ENCODE measurements around the gene PDGFB.

DNA sequence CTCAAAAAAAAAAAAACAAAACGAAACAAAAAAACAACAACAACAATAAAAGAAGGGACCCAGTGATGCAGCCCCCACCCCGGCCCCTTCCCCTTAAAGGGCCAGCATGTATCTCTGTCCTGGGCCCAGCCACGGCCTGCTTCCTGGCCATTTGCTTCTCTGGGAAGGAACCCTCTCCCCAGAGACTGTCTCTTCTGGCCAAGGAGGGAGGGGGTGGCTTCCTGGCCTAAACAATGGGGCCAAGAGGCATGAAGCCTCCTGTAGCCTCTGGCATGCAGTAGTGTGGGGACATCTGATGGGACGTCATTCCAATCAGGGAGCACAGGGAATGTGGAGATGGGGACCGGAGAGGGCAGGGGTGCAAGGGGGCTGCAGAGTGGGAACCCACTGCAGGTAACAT lies 25.5 kb upstream of the PDGFB start:
- TF ChIP-seq, protein P1, sequence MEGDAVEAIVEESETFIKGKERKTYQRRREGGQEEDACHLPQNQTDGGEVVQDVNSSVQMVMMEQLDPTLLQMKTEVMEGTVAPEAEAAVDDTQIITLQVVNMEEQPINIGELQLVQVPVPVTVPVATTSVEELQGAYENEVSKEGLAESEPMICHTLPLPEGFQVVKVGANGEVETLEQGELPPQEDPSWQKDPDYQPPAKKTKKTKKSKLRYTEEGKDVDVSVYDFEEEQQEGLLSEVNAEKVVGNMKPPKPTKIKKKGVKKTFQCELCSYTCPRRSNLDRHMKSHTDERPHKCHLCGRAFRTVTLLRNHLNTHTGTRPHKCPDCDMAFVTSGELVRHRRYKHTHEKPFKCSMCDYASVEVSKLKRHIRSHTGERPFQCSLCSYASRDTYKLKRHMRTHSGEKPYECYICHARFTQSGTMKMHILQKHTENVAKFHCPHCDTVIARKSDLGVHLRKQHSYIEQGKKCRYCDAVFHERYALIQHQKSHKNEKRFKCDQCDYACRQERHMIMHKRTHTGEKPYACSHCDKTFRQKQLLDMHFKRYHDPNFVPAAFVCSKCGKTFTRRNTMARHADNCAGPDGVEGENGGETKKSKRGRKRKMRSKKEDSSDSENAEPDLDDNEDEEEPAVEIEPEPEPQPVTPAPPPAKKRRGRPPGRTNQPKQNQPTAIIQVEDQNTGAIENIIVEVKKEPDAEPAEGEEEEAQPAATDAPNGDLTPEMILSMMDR (IDR thresholded peaks at IDR 0.05 in 8 of 11, conservative IDR thresholded peaks at IDR 0.05 in 3 of 11), result no peak
- TF ChIP-seq POLR2A (IDR thresholded peaks at IDR 0.05), result no peak
